GM12865 (cell line): ENCODE results near the gene ZNF19.

ENCODE experiments used
- DNase-seq: peaks from one replicate; pipeline ENCODE4 v3.0.0; 2010; ENCODE audit warnings: low read depth
- H3K4me3 ChIP-seq: 2 replicates; pipeline ENCODE4 v1.5.1; 2011; ENCODE audit warnings: mild to moderate bottlenecking, low read depth, low read length, control low read depth
- CTCF ChIP-seq: IDR thresholded peaks from 2 replicates; pipeline ENCODE4 v1.5.1; 2011; ENCODE audit warnings: low read length, control low read depth, low read depth, inconsistent platforms; ENCODE audit not compliant: insufficient read depth; ENCODE audit errors: missing control alignments

The ZNF19 gene

GRCh38 chr16:71423865-71424264, 65.3 kb downstream of the ZNF19 start:
- TF ChIP-seq CTCF, result no peak
- H3K4me3 ChIP-seq, result no peak overlapping the region
- DNase-seq, result no peak
